Fibroblast of the aortic adventitia (primary cell): ENCODE data around the gene PCAT7. TPM values are rescaled to one million over a fixed set of nuclear protein-coding genes. Genes with fewer than 3 reads are reported as not detected.

Experiments
- DNase-seq: peaks from one replicate; pipeline ENCODE4 v3.0.0-alpha.2; 2010; ENCODE audit warnings: low read depth
- H3K4me3 ChIP-seq: 2 replicates; pipeline ENCODE4 v1.5.1; 2011; ENCODE audit warnings: low read depth, mild to moderate bottlenecking, control low read depth, low read length, moderate library complexity
- small RNA-seq: library from RNA; depleted of rRNA; stranded (forward); fragments of <200 nt; gene quantifications from one replicate; pipeline ENCODE3, GENCODE V24; 2012
- total RNA-seq: library from RNA; depleted of rRNA; stranded (reverse); fragments of >200 nt; gene quantifications from 2 replicates; pipeline ENCODE4 v1.2.3, GENCODE V29; 2012; ENCODE audit warnings: low replicate concordance
- TF ChIP-seq, protein P1 (sequence below): IDR thresholded peaks from 2 replicates; pipeline ENCODE4 v1.5.1; 2011; ENCODE audit warnings: mild to moderate bottlenecking, low read length, control low read depth, inconsistent platforms; ENCODE audit not compliant: insufficient read depth

The PCAT7 gene
- total RNA-seq, 1 donor = 0.09 TPM

DNA sequence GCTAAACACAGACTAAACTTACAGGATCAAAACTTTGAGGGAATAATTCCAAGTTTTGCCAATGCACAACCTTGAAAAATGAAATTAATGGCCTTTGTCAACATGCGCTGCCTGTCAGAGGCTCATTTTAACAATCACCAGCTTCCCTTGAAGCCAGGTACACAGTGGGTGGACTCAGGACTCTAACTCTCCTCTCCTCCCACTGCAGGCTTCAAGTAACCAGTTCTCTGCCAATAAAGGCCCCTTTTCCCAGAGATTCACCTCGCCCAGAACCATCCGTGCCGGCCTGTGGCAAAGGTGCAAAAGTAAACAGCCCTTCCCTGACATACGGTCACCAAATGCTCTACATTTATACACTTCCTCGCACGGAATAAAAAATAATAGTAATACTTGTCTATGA is 57.2 kb downstream of the PCAT7 start:
- H3K4me3 ChIP-seq = no peak overlapping the region
- TF ChIP-seq, protein P1, sequence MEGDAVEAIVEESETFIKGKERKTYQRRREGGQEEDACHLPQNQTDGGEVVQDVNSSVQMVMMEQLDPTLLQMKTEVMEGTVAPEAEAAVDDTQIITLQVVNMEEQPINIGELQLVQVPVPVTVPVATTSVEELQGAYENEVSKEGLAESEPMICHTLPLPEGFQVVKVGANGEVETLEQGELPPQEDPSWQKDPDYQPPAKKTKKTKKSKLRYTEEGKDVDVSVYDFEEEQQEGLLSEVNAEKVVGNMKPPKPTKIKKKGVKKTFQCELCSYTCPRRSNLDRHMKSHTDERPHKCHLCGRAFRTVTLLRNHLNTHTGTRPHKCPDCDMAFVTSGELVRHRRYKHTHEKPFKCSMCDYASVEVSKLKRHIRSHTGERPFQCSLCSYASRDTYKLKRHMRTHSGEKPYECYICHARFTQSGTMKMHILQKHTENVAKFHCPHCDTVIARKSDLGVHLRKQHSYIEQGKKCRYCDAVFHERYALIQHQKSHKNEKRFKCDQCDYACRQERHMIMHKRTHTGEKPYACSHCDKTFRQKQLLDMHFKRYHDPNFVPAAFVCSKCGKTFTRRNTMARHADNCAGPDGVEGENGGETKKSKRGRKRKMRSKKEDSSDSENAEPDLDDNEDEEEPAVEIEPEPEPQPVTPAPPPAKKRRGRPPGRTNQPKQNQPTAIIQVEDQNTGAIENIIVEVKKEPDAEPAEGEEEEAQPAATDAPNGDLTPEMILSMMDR = no peak
- DNase-seq = no peak

GRCh38 chr9:94613003-94613402 is 58.1 kb downstream of the PCAT7 start:
- TF ChIP-seq, protein P1 = peak; percentile 22
- DNase-seq = no peak
- no peak overlapping the region for H3K4me3 ChIP-seq

DNA sequence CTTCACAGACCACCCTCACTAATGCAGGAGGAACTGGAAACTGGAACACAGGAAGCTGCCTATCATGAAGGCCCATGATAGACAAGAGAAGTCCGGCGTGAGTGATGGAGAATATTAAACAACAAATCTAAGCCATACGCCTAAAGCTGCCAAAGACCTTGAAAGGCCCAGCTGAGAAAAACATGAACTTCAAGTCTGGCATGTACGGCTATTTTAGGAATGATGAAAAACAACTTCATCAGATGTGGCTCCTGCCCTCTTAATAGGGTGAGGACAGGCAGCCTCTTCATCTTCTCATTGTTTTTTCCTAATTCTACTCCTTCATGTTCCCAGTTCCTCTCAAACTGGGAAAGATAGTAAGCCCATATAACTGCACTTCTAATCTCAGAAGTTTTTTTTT is 64.1 kb downstream of the PCAT7 start:
- H3K4me3 ChIP-seq = no peak overlapping the region
- TF ChIP-seq, protein P1 = no peak
- no peak for DNase-seq

Small RNA genes within 50 kb of the gene (small RNA-seq; reads per million reads assigned to genes)
- not detected for gene RNU6-669P

Other genes starting within 250 kb of the PCAT7 start
- gene NUTM2F, start 226.4 kb upstream of the PCAT7 start, total RNA-seq = not detected in 2 replicates
- not detected in 2 replicates for gene FBP2, start 38.7 kb downstream of the PCAT7 start, total RNA-seq
- gene FBP1, start 84.4 kb downstream of the PCAT7 start, total RNA-seq = not detected in 2 replicates
- gene AOPEP, start 171.6 kb downstream of the PCAT7 start, total RNA-seq = 39.7 and 82.3 TPM in 2 replicates